ENCODE measurements around the gene MOB3A. TPM values are rescaled to one million over a fixed set of nuclear protein-coding genes. Genes with fewer than 3 reads are reported as not detected.

Gene MOB3A
- total RNA-seq, 4 donors from 2014 or later = 16.0 to 30.8 (median 22.2) TPM

GRCh38 chr19:2121416-2122051 is 25.4 kb upstream of the MOB3A start:
- H3K36me3 ChIP-seq = peaks cover 2 to 99% of the 10 kb centered on the region in 2 donors
- ATAC-seq (no peak), DNase-seq (no peak)
- in situ Hi-C loops (cut with MboI; ENCODE audit: low sequenced_read_pairs in 4 of 4) = no loop called here
- TF ChIP-seq CTCF (IDR thresholded peaks at IDR 0.05 in 4 of 5, conservative IDR thresholded peaks at IDR 0.05 in 1 of 5) (no peak), POLR2A (IDR thresholded peaks at IDR 0.05) (no peak)
- H3K9me3 ChIP-seq = no peaks in the 10 kb centered on the region
- no peaks in the 10 kb centered on the region for H3K4me1 ChIP-seq
- no peak overlapping the region for H3K4me3 ChIP-seq
- H3K27ac ChIP-seq = no peak overlapping the region
- H3K27me3 ChIP-seq = no peaks in the 10 kb centered on the region
- intact Hi-C loops (cut with DNase I; ENCODE audit: low total_unique reads) = no loop called here

- intact Hi-C loops (cut with DNase I; ENCODE audit: low total_unique reads) = no loop called here
- ATAC-seq = no peak
- no peak overlapping the region for H3K27ac ChIP-seq
- TF ChIP-seq CTCF (IDR thresholded peaks at IDR 0.05 in 4 of 5, conservative IDR thresholded peaks at IDR 0.05 in 1 of 5) (no peak), POLR2A (IDR thresholded peaks at IDR 0.05) (no peak)
- no peak overlapping the region for H3K4me3 ChIP-seq
- H3K36me3 ChIP-seq = peaks cover 2 to 99% of the 10 kb centered on the region in 2 donors
- no peak for DNase-seq
- in situ Hi-C loops (cut with MboI; ENCODE audit: low sequenced_read_pairs in 4 of 4) = no loop called here
- no peaks in the 10 kb centered on the region for H3K4me1 ChIP-seq
- no peaks in the 10 kb centered on the region for H3K27me3 ChIP-seq
- no peaks in the 10 kb centered on the region for H3K9me3 ChIP-seq
These were observed 24.7 kb upstream of the MOB3A start for GRCh38 chr19:2120821-2121220.

GRCh38 chr19:2119921-2120785 is 24.0 kb upstream of the MOB3A start:
- in situ Hi-C loops (cut with MboI; ENCODE audit: low sequenced_read_pairs in 4 of 4) = no loop called here
- DNase-seq = no peak

GRCh38 chr19:2118438-2118837 is 22.3 kb upstream of the MOB3A start:
- DNase-seq (no peak), ATAC-seq (no peak)
- Histone ChIP-seq H3K27ac (no peak overlapping the region), H3K4me1 (no peaks in the 10 kb centered on the region), H3K27me3 (no peaks in the 10 kb centered on the region), H3K4me3 (no peak overlapping the region), H3K9me3 (no peaks in the 10 kb centered on the region), H3K36me3 (peaks cover 0 to 99% of the 10 kb centered on the region in 2 donors)
- intact Hi-C loops (cut with DNase I; ENCODE audit: low total_unique reads) = no loop called here
- TF ChIP-seq POLR2A (IDR thresholded peaks at IDR 0.05) (no peak), CTCF (IDR thresholded peaks at IDR 0.05 in 4 of 5, conservative IDR thresholded peaks at IDR 0.05 in 1 of 5) (no peak)
- in situ Hi-C loops (cut with MboI; ENCODE audit: low sequenced_read_pairs in 4 of 4) = no loop called here

More at GRCh38 chr19:2119921-2120785, 24.0 kb upstream of the MOB3A start:
- Histone ChIP-seq H3K9me3 (no peaks in the 10 kb centered on the region), H3K4me1 (no peaks in the 10 kb centered on the region), H3K27me3 (no peaks in the 10 kb centered on the region), H3K4me3 (no peak overlapping the region), H3K27ac (no peak overlapping the region), H3K36me3 (peaks cover 1 to 99% of the 10 kb centered on the region in 2 donors)
- ATAC-seq = no peak
- intact Hi-C loops (cut with DNase I; ENCODE audit: low total_unique reads) = no loop called here
- TF ChIP-seq POLR2A (IDR thresholded peaks at IDR 0.05) (no peak), CTCF (IDR thresholded peaks at IDR 0.05 in 4 of 5, conservative IDR thresholded peaks at IDR 0.05 in 1 of 5) (no peak)
